Cardiac muscle cell (in vitro differentiated cells and primary cell): ENCODE results near the gene AVPI1. TPM values are rescaled to one million over a fixed set of nuclear protein-coding genes. Genes with fewer than 3 reads are reported as not detected.
"Not testable (repeated sequence)": the region's sequence is repeated elsewhere in the genome, so short reads cannot be mapped to it uniquely, and the experiment has no call there.

Source experiments
- DNase-seq, 2 donors: peaks; one replicate each; pipeline versions ENCODE4 v3.0.0 to v3.0.0-alpha.2; 2010 to 2017; ENCODE audit warnings: low read depth in 1 of 2, low spot score in 1 of 2
- H3K27ac ChIP-seq: fragments of 200-600 bp; sonication (generic); 2 replicates; pipeline ENCODE4 v1.5.1; 2016
- H3K27me3 ChIP-seq: fragments of 200-600 bp; sonication (generic); 2 replicates; pipeline ENCODE4 v1.6.0; 2016; ENCODE audit warnings: control low read depth
- H3K36me3 ChIP-seq: fragments of 200-600 bp; sonication (generic); 2 replicates; pipeline ENCODE4 v1.5.1; 2016; ENCODE audit warnings: control low read depth
- H3K4me1 ChIP-seq: fragments of 200-600 bp; sonication (generic); 2 replicates; pipeline ENCODE4 v1.8.1; 2017; ENCODE audit warnings: low read depth, mild to moderate bottlenecking, mixed run types
- H3K4me3 ChIP-seq: fragments of 200-600 bp; sonication (generic); 2 replicates; pipeline ENCODE4 v1.5.1; 2016; ENCODE audit warnings: mild to moderate bottlenecking
- H3K9me3 ChIP-seq: fragments of 200-600 bp; sonication (generic); 2 replicates; pipeline ENCODE4 v1.5.1; 2017; ENCODE audit warnings: low read depth, mild to moderate bottlenecking, control low read depth
- polyA plus RNA-seq: library from polyadenylated mRNA; unstranded; fragments of >200 nt; fragmentation: Nextera tagmentation; extraction: Ambion mirVana; gene quantifications from 2 replicates; pipeline ENCODE4 v1.2.1, GENCODE V29; 2016
- total RNA-seq: library from RNA; depleted of rRNA; stranded (reverse); fragments of >200 nt; gene quantifications from 2 replicates; pipeline ENCODE4 v1.2.3, GENCODE V29; 2016
- TF ChIP-seq, protein P1 (sequence below): IDR thresholded peaks from 2 replicates; pipeline ENCODE4 v1.5.1; 2012; ENCODE audit warnings: low read depth, mild to moderate bottlenecking, low read length

AVPI1 gene
- total and polyA plus RNA-seq, 2 experiments from 2014 or later: 8.7 to 15.8 TPM

DNA sequence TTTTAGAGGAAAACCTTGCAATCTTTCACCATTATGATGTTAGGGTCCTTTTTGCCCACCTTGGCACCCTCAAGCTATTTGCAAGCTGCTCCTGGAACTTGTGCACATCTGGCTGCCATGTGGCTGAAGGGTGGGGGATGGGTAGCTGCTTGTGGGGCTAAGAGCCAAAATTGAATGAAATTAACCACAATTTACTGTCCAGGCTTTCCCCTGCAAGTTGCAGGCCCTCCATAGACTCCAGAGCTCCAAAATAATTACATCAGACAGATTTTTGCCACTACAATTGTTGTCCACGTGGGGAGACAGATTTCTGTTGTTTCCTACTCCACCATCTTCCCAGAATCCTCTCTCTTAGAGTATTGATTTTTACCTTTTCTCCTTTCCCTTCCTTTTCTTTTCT, 27.5 kb downstream of the AVPI1 start:
- peak in 1 of 2 donors; percentile 81 for DNase-seq
- Histone ChIP-seq H3K4me1 (peaks cover 5% of the 10 kb centered on the region), H3K27me3 (no peaks in the 10 kb centered on the region), H3K9me3 (no peaks in the 10 kb centered on the region), H3K27ac (no peak overlapping the region), H3K4me3 (no peak overlapping the region), H3K36me3 (peaks cover 49% of the 10 kb centered on the region)
- TF ChIP-seq, protein P1, sequence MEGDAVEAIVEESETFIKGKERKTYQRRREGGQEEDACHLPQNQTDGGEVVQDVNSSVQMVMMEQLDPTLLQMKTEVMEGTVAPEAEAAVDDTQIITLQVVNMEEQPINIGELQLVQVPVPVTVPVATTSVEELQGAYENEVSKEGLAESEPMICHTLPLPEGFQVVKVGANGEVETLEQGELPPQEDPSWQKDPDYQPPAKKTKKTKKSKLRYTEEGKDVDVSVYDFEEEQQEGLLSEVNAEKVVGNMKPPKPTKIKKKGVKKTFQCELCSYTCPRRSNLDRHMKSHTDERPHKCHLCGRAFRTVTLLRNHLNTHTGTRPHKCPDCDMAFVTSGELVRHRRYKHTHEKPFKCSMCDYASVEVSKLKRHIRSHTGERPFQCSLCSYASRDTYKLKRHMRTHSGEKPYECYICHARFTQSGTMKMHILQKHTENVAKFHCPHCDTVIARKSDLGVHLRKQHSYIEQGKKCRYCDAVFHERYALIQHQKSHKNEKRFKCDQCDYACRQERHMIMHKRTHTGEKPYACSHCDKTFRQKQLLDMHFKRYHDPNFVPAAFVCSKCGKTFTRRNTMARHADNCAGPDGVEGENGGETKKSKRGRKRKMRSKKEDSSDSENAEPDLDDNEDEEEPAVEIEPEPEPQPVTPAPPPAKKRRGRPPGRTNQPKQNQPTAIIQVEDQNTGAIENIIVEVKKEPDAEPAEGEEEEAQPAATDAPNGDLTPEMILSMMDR: no peak

DNA sequence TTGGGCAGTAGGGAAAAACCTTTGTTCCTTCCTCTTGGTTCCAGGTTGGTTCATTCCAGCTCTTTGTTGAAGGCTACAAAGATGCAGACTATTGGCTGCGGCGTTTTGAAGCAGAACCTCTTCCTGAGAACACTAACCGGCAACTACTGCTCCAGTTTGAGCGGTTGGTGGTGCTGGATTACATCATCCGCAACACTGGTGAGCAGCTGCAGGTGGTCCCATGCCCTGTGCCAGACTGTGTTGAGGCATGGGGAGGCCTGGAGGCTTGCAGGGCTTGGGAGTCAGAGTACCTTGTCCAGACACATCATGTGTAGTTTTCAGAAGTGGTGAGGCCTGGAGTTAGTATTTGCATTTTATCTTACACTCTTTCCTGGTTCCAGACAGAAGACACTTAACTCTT, 30.3 kb downstream of the AVPI1 start:
- H3K36me3 ChIP-seq: peaks cover 55% of the 10 kb centered on the region
- no peak for DNase-seq
- no peak overlapping the region for H3K4me3 ChIP-seq
- H3K27ac ChIP-seq: no peak overlapping the region
- H3K4me1 ChIP-seq: no peaks in the 10 kb centered on the region
- H3K9me3 ChIP-seq: no peaks in the 10 kb centered on the region
- H3K27me3 ChIP-seq: no peaks in the 10 kb centered on the region
- TF ChIP-seq, protein P1: no peak

DNA sequence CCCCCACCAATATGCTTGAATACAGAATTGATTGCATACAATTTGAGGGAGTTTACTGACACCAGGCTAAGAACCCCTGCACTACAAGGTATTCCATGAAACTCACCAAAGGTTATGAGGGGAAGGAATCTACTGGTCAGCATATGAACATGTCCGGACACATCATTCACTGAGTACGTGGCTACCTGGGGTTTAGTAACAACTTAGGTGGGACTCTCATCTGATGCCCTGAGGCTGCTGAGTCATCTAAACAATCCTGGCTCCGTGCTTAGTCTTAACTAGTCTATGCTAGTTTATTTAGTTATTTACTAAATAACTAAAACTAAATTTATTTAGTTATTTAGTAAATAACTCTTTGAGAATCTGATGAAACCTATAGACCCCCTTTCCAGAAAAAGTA, 35.3 kb downstream of the AVPI1 start:
- Histone ChIP-seq H3K4me1 (no peaks in the 10 kb centered on the region), H3K36me3 (peaks cover 44% of the 10 kb centered on the region), H3K9me3 (no peaks in the 10 kb centered on the region), H3K4me3 (no peak overlapping the region), H3K27me3 (no peaks in the 10 kb centered on the region), H3K27ac (no peak overlapping the region)
- no peak for DNase-seq
- TF ChIP-seq, protein P1: no peak

DNA sequence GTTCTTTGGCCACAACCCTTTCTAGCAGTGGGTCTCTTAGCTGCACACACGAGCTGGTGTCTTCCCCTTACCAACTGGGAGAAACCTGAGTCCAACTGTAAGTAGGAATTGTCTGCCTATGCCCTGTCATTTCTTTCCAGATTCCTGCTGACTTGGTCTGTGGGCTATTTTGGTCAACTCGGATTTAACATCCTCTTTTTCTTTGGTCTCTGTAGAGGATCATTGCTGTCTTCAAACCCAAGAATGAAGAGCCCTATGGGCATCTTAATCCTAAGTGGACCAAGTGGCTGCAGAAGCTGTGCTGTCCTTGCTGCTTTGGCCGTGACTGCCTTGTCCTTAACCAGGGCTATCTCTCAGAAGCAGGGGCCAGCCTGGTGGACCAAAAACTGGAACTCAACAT, 36.3 kb downstream of the AVPI1 start:
- TF ChIP-seq, protein P1: no peak
- DNase-seq: no peak
- no peak overlapping the region for H3K4me3 ChIP-seq
- H3K27ac ChIP-seq: no peak overlapping the region
- H3K27me3 ChIP-seq: no peaks in the 10 kb centered on the region
- H3K4me1 ChIP-seq: no peaks in the 10 kb centered on the region
- no peaks in the 10 kb centered on the region for H3K9me3 ChIP-seq
- peaks cover 36% of the 10 kb centered on the region for H3K36me3 ChIP-seq

DNA sequence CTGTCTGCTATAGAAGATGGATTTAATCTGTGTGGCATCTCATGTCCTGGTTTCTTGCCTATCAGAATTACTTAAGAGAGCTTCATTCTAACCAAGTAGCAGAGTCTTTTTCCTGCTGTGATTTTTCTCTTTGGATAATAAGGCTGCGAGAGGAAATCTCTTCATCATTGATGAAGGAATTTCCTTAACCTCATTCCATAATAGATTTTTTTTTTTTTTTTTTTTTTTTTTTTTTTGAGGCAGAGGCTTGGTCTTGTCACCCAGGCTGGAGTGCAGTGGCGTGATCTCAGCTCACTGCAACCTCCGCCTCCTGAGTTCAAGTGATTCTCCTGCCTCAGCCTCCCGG, 37.7 kb downstream of the AVPI1 start:
- not testable (repeated sequence) for H3K4me1 ChIP-seq, H3K9me3 ChIP-seq, H3K27me3 ChIP-seq, H3K4me3 ChIP-seq, DNase-seq, H3K27ac ChIP-seq
- H3K36me3 ChIP-seq: peaks cover 27% of the 10 kb centered on the region

DNA sequence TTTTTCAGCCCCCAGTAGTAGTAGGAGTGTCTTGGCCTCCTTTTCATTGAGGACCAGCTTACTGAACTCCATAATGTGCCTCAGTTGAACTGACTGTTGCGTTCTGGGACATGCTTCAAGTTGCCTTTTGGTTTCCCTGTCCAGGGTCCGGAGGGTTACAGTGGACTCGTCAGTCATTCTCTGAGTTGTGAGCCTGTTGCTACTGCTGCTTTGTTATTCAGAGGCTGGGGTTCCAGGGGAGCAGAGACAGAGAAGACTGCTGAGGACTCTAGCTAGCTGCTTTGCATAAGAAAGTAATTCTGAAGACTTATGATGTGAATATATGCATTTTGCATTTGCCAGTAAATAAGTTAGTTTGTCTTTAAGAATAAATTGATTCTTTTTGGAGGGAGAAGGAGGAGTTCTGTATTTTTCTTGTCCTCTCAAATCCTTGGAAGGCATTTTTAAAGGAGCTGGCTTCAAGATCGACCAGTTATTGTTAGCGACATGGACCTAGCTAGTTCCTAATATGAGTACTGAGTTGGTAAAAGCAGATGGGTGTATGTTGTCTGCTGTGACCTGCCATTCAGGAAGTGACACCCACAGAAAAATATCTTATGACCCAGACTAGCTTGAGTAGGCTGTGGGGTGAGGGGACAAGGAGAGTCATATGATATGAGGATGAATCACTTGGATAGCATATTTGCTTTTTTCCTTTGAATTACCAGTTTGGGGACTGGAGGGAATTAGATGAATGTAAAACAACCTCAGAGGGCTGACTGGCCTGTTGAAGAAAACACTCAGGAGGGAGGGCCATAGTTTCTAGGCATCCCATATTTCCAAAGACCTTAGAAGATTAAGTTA, 38.3 kb downstream of the AVPI1 start:
- Histone ChIP-seq H3K27ac (no peak overlapping the region), H3K36me3 (peaks cover 23% of the 10 kb centered on the region), H3K27me3 (no peaks in the 10 kb centered on the region), H3K4me3 (no peak overlapping the region), H3K4me1 (no peaks in the 10 kb centered on the region), H3K9me3 (no peaks in the 10 kb centered on the region)
- peak in 1 of 2 donors; percentile 77 for DNase-seq
- TF ChIP-seq, protein P1: no peak
